HS-27A (cell line): ENCODE data around the gene AMBRA1.

Source experiments
- DNase-seq: peaks from one replicate; pipeline ENCODE4 v3.0.0-alpha.2; 2012; ENCODE audit warnings: low read depth, missing footprints

Gene AMBRA1

DNA sequence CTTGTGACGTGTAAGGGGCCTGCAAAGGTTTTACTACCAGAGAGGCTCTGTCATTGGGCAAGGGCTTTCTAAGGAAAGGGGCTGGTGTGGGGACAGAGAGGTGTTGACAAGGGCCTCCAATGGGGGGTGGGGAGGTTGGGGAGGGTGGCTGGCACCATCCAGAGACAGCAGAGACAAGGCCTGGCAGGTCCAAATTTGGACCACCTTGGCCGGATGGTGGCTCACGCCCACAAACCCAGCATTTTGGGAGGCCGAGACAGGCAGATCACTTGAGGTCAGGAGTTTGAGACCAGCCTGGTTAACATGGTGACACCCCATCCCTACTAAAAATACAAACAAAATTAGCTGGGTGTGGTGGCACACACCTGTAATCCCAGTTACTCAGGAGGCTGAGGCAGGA lies 200.1 kb downstream of the AMBRA1 start:
- no peak for DNase-seq

DNA sequence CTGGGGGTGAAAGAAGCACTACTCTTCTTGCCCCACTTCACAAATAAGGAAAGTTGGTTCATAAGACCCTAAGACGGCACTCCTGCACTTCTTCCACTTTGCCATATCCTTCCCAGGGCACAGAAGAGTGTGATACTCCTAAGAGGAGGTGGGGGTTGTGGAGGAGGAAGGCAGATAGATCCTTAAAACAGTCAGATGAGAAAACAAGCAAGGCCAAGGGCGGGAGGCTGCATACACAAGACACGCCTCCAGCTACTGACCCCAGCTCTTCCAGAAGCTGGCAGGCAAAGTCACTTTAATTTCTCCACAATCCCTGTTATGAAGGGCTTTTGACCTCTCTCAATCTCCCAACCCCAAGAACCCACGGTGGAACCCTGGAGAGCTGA lies 200.6 kb downstream of the AMBRA1 start:
- DNase-seq: no peak

GRCh38 chr11:46392421-46393230 lies 201.2 kb downstream of the AMBRA1 start:
- no peak for DNase-seq

DNA sequence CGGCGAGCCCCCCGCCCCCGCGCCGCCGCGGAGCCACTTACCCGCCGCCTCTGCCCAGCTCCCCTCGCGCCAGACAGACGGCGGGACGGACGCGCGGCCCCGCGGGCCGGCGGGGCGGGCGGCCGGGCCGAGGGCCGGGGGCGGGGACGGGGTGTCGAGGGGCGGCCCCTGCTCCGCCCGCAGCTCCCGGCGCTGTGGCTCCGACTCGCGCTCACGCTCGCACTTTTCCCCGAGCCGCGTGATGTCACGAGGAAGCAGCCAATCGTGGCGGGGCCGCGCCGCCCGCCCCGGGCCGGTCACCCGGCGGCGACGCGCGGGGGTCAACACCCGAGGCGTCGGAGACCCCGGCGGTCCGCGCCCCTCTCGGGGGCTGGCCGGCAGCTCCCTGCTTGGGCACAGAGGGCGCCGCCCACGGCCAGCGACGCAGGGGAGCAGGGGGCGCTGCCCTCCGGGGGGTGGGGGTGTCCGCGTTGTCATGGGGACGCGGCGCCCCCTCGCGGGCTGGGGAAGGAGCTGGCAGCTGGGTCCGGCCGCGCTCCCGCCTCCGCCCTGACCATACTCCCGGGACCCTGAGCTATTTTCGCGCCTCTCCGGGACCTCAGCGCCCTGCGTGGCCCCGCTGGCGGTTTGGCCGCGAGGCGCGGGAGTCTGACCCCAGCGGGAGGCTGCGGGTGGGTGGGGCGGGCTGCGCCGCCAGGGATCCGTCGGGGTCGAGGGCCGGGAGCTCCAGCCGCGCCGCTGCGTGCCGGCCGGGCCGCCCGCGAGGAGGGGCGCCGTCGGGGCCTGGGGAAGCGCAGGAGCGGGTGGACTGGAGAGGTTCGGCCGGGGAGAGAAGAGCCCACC lies 202.0 kb downstream of the AMBRA1 start, which contains the start of gene CHRM4:
CHRM4 (minus strand) TSS at position 199 of the 843 bp plus-strand sequence. CDS start 5,219 bp downstream, outside the sequence.
- DNase-seq: no peak

- no peak for DNase-seq
Observed at GRCh38 chr11:46391186-46391577, 202.6 kb downstream of the AMBRA1 start.

GRCh38 chr11:46390331-46391171 lies 203.3 kb downstream of the AMBRA1 start:
- no peak for DNase-seq

DNA sequence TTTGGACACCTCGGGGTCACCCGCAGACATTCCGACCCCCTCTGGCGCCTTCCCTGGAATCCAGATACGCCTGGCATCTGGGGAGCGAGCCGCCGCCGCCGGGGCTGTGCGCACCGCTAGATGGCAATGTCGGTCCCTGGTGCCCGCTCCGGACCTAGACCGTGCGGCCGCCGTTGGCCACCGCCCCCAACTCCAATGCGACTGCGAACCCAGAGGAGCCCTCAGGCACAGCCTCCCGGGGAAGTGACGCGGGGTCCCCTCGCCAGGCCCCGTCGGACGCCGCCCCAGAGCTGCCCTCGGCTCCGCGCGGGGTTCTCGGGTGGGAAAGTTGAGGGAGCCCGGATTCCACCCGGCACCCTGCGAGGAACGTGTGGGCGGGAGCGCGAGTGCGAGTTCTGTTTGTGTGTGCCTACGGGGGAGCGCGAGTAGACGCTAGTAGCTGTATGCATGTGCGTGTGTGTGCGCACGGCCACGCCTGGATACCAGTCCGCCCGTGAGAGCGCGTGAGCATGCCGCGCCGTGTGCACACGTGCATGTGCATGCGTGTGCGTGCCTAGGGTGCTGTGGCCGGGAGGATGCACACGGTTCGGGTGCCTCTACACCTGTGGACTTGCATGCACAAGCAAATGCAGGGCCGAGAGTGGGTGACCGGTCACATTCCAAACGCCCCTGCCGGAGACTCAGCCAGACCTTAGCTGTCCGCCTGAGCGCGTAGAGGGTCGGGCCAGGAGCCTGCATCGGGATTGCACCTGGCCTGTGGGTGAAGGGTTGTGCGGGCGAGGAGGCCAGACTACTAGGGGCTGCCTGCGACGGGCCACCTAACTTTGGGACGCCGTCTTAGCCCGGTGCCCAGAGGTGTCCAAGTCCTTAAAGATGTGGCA lies 204.1 kb downstream of the AMBRA1 start:
- DNase-seq: no peak

GRCh38 chr11:46388619-46389449 lies 205.0 kb downstream of the AMBRA1 start:
- no peak for DNase-seq

- DNase-seq: no peak
Observed at GRCh38 chr11:46387919-46388618, 205.8 kb downstream of the AMBRA1 start.

DNA sequence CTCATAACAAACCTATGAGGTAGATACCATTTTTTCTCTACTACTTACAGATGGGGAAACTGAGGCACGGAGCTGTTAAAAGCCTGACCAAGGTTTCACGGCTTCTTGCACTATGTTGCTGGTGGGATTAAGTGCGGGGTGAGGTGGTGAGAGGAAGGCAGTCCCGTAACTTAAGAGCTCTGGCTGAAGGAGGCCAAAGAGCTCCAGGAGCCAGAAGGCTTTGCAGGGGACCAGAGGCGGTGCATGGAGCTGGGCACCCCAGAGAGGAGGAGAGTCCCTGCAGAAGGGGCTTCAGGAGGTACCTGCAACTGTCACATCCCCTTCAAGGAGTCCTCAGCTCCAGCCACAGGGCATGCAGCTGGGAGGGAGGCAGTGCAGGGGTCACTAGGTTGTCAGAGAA lies 206.4 kb downstream of the AMBRA1 start:
- DNase-seq: no peak

GRCh38 chr11:46386674-46387073 lies 207.1 kb downstream of the AMBRA1 start:
- DNase-seq: no peak

GRCh38 chr11:46386005-46386578 lies 207.7 kb downstream of the AMBRA1 start:
- no peak for DNase-seq

GRCh38 chr11:46385169-46386004 lies 208.4 kb downstream of the AMBRA1 start:
- no peak for DNase-seq

DNA sequence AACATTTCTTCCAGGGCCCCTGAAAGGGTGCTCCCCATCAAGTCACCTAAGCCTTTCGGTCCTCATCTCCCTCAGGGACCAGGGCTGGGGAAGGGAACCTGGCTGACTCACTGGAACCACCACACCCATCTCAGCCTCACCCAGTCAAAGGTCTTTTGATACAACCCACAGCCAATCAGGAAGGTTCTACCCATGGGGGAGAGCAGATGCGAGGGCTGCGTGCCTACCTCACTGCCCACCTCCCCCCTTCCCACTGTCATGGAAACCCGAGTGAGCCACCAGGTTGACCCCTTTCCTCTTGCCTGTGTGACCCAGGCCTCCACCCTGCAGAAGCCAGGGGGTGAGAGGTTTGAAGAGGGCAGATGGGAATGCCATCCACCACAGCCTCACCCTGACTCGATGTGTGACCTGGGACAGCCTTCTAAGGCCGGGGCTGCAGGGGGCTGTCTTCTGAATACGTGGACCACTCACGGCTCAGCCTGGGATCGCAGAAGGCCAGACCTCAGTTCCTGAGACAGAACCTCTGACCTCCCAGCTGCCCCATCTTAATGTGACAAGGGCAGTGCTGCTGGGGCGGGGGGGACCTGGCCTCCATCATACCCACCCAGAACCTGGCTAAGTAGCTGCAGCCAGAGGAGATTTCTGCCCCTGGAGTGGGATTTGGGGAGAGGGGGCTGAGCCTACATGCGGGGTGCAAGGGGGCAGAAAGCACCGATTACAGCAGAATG lies 209.7 kb downstream of the AMBRA1 start:
- no peak for DNase-seq

- no peak for DNase-seq
Observed at GRCh38 chr11:46383404-46383758, 210.4 kb downstream of the AMBRA1 start.

GRCh38 chr11:46382646-46383403 lies 211.0 kb downstream of the AMBRA1 start:
- no peak for DNase-seq
